ENCODE data around the gene RNFT2.

Gene RNFT2

GRCh38 chr12:116896411-116896924, 158.4 kb downstream of the RNFT2 start:
- no peak overlapping the region for H3K4me3 ChIP-seq (ENCODE audit: low read depth, low read length)
- DNase-seq (ENCODE audit: low read depth), result no peak
- in situ Hi-C loops (cut with HindIII; ENCODE audit: low sequenced_read_pairs), result no loop called here
- no peak for TF ChIP-seq CTCF (IDR thresholded peaks at IDR 0.05; ENCODE audit: low read depth, low read length, missing control alignments)

GRCh38 chr12:116897476-116897875, 159.4 kb downstream of the RNFT2 start:
- DNase-seq (ENCODE audit: low read depth), result no peak
- in situ Hi-C loops (cut with HindIII; ENCODE audit: low sequenced_read_pairs), result no loop called here
- TF ChIP-seq CTCF (IDR thresholded peaks at IDR 0.05; ENCODE audit: low read depth, low read length, missing control alignments), result no peak
- H3K4me3 ChIP-seq (ENCODE audit: low read depth, low read length), result no peak overlapping the region

GRCh38 chr12:116898669-116899068, 160.6 kb downstream of the RNFT2 start:
- DNase-seq (ENCODE audit: low read depth), result no peak
- TF ChIP-seq CTCF (IDR thresholded peaks at IDR 0.05; ENCODE audit: low read depth, low read length, missing control alignments), result no peak
- in situ Hi-C loops (cut with HindIII; ENCODE audit: low sequenced_read_pairs), result no loop called here
- no peak overlapping the region for H3K4me3 ChIP-seq (ENCODE audit: low read depth, low read length)

- DNase-seq (ENCODE audit: low read depth), result no peak
- H3K4me3 ChIP-seq (ENCODE audit: low read depth, low read length), result no peak overlapping the region
- in situ Hi-C loops (cut with HindIII; ENCODE audit: low sequenced_read_pairs), result no loop called here
- TF ChIP-seq CTCF (IDR thresholded peaks at IDR 0.05; ENCODE audit: low read depth, low read length, missing control alignments), result no peak
Observed at GRCh38 chr12:116901612-116902011, 163.5 kb downstream of the RNFT2 start.

All from astrocyte of the cerebellum (primary cell).